OCI-LY3 (cell line): ENCODE data around the gene MARK1.

ENCODE experiments used
- H2AFZ ChIP-seq: fragments of 200-600, 300-600 bp; shearing (Covaris generic); 2 replicates; pipeline ENCODE4 v1.6.0; 2014; ENCODE audit warnings: antibody characterized with exemption, low read depth, low read length
- H3K27ac ChIP-seq: fragments of 200-600, 300-600 bp; sonication (generic); 2 replicates; pipeline ENCODE4 v1.5.1; 2014; ENCODE audit warnings: mild to moderate bottlenecking, low read length, moderate library complexity, mixed read lengths
- H3K27me3 ChIP-seq: fragments of 200-600, 300-600 bp; sonication (generic); 2 replicates; pipeline ENCODE4 v1.6.1; 2014; ENCODE audit warnings: low read depth, low read length, mixed read lengths
- H3K36me3 ChIP-seq: fragments of 200-600, 300-600 bp; sonication (generic); replicated peaks from 2 replicates; pipeline ENCODE3; 2014; ENCODE audit warnings: low read depth, low read length, mixed read lengths
- H3K4me1 ChIP-seq: fragments of 300-600, 200-600 bp; sonication (generic); 2 replicates; pipeline ENCODE4 v1.6.1; 2014; ENCODE audit warnings: low read length, mixed read lengths
- H3K4me2 ChIP-seq: fragments of 200-600, 300-600 bp; sonication (generic); 2 replicates; pipeline ENCODE4 v1.6.1; 2014; ENCODE audit warnings: low read length, mixed read lengths
- H3K4me3 ChIP-seq: fragments of 300-600, 200-600 bp; sonication (generic); 2 replicates; pipeline ENCODE4 v1.5.1; 2014; ENCODE audit warnings: antibody characterized with exemption, mild to moderate bottlenecking, low read length, moderate library complexity
- H3K79me2 ChIP-seq: fragments of 300-600, 200-600 bp; shearing (Covaris generic); 2 replicates; pipeline ENCODE4 v1.6.1; 2014; ENCODE audit warnings: mild to moderate bottlenecking, low read length, mixed read lengths
- H3K9ac ChIP-seq: fragments of 300-600, 200-600 bp; shearing (Covaris generic); 2 replicates; pipeline ENCODE4 v1.6.0; 2014; ENCODE audit warnings: mild to moderate bottlenecking, low read length, moderate library complexity
- H3K9me3 ChIP-seq: fragments of 200-600, 300-600 bp; shearing (Covaris generic); 2 replicates; pipeline ENCODE4 v1.6.1; 2014; ENCODE audit warnings: low read length, mixed read lengths; ENCODE audit not compliant: insufficient read depth
- H4K20me1 ChIP-seq: fragments of 200-600, 300-600 bp; sonication (generic); 2 replicates; pipeline ENCODE4 v1.6.1; 2016; ENCODE audit warnings: low read length, mixed read lengths; ENCODE audit not compliant: insufficient read depth
- EZH2phosphoT487 ChIP-seq: fragments of 200-600 bp; shearing (Covaris generic); IDR thresholded peaks from 2 replicates; pipeline ENCODE4 v1.6.1; 2018; ENCODE audit warnings: antibody characterized with exemption, mixed run types, low read depth
- TF ChIP-seq, protein P1 (sequence below): fragments of 200-600, 300-600 bp; sonication (generic); IDR thresholded peaks from 2 replicates; pipeline ENCODE4 v1.5.1; 2014; ENCODE audit warnings: antibody characterized with exemption, low read length, low read depth

MARK1 gene

DNA sequence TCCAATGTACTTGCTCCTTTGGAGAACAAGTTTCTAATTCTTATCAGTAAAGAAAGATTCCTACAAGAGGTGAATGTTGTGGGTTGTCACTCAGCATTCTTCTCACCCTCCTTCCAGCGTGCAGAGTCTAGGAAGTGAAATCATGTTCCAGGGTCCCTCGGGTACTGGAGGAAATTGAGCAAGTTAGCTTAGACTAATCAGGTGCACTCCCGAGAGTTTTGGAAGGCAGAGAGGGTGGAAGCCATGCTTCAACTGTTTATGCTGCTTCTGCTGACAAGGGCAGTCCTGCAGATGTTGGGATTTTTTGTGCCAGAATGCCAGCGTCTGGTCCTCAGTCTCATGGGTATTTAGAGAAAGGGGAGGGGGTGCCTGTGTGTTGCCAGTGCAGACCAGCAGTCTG is 157.0 kb downstream of the MARK1 start:
- Histone ChIP-seq H3K27me3 (no peaks in the 10 kb centered on the region), H2AFZ (peak overlapping the region; percentile 16; the same call in 1 of the 2 replicates), H3K4me3 (no peak overlapping the region), H3K27ac (no peak overlapping the region), H3K4me1 (peaks cover 3% of the 10 kb centered on the region; the same call in 1 of the 2 replicates), H4K20me1 (no peaks in the 10 kb centered on the region), H3K9me3 (no peaks in the 10 kb centered on the region), H3K36me3 (no peaks in the 10 kb centered on the region), H3K4me2 (no peak overlapping the region), H3K9ac (no peak overlapping the region), H3K79me2 (no peaks in the 10 kb centered on the region)
- TF ChIP-seq, protein P1, sequence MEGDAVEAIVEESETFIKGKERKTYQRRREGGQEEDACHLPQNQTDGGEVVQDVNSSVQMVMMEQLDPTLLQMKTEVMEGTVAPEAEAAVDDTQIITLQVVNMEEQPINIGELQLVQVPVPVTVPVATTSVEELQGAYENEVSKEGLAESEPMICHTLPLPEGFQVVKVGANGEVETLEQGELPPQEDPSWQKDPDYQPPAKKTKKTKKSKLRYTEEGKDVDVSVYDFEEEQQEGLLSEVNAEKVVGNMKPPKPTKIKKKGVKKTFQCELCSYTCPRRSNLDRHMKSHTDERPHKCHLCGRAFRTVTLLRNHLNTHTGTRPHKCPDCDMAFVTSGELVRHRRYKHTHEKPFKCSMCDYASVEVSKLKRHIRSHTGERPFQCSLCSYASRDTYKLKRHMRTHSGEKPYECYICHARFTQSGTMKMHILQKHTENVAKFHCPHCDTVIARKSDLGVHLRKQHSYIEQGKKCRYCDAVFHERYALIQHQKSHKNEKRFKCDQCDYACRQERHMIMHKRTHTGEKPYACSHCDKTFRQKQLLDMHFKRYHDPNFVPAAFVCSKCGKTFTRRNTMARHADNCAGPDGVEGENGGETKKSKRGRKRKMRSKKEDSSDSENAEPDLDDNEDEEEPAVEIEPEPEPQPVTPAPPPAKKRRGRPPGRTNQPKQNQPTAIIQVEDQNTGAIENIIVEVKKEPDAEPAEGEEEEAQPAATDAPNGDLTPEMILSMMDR = no peak
- no peak for TF ChIP-seq EZH2phosphoT487

DNA sequence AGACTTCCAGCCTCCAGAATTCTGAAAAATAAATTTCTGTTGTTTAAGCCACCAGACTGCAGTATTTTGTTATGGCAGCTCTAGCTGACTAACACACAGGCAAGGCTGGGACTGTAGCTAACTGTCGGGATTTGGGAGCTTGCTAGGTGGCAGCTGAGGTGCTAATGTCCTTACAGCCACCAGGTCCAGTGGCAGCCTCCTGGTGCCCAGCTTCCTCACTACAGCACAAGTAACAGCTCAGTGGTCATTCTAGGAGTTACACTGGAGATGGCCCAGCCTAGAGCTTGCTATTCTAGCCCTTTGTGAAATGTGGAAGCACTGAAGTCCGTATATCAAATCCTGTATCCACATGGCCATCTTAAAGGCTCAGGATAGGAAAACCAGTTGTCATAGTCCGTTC is 157.9 kb downstream of the MARK1 start:
- TF ChIP-seq, protein P1 = no peak
- TF ChIP-seq EZH2phosphoT487 = no peak
- no peak overlapping the region for H3K4me3 ChIP-seq
- no peak overlapping the region for H3K9ac ChIP-seq
- H2AFZ ChIP-seq = no peak overlapping the region
- H3K4me2 ChIP-seq = no peak overlapping the region
- no peaks in the 10 kb centered on the region for H3K36me3 ChIP-seq
- H3K9me3 ChIP-seq = no peaks in the 10 kb centered on the region
- H4K20me1 ChIP-seq = no peaks in the 10 kb centered on the region
- no peaks in the 10 kb centered on the region for H3K27me3 ChIP-seq
- H3K79me2 ChIP-seq = no peaks in the 10 kb centered on the region
- H3K4me1 ChIP-seq = no peaks in the 10 kb centered on the region
- no peak overlapping the region for H3K27ac ChIP-seq

DNA sequence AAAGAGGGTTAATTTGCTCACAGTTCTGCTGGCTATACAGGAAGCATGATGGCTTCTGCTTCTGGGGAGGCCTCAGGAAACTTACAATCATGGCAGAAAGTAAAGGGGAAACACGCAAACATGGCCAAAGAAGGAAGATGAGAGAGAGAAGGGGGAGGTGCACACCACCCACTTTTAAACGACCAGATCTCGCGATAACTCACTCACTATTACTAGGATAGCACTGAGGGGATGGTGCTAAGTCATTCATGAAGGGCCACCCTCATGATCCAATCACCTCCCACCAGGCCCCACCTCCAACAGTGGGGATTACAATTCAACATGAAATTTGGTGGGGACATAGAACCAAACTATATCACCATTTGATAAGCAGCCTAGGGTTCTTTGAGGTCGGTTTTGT is 159.9 kb downstream of the MARK1 start:
- Histone ChIP-seq H4K20me1 (no peaks in the 10 kb centered on the region), H3K9ac (no peak overlapping the region), H3K27ac (no peak overlapping the region), H3K4me2 (no peak overlapping the region), H3K79me2 (no peaks in the 10 kb centered on the region), H3K4me3 (no peak overlapping the region), H2AFZ (no peak overlapping the region), H3K36me3 (no peaks in the 10 kb centered on the region), H3K9me3 (no peaks in the 10 kb centered on the region), H3K27me3 (no peaks in the 10 kb centered on the region; the same call in 1 of the 2 replicates), H3K4me1 (no peaks in the 10 kb centered on the region)
- no peak for TF ChIP-seq EZH2phosphoT487
- TF ChIP-seq, protein P1 = no peak

GRCh38 chr1:220689666-220690065 is 161.7 kb downstream of the MARK1 start:
- Histone ChIP-seq H3K27me3 (no peaks in the 10 kb centered on the region; the same call in 1 of the 2 replicates), H3K4me3 (no peak overlapping the region), H4K20me1 (no peaks in the 10 kb centered on the region), H3K9ac (no peak overlapping the region), H3K27ac (no peak overlapping the region), H3K36me3 (no peaks in the 10 kb centered on the region), H3K79me2 (no peaks in the 10 kb centered on the region), H2AFZ (no peak overlapping the region), H3K4me2 (no peak overlapping the region), H3K4me1 (no peaks in the 10 kb centered on the region), H3K9me3 (no peaks in the 10 kb centered on the region)
- no peak for TF ChIP-seq EZH2phosphoT487
- TF ChIP-seq, protein P1 = no peak
